Heart left ventricle (tissue), 16 donors: ENCODE data around the gene ZNF275. TPM values are rescaled to one million over a fixed set of nuclear protein-coding genes. Genes with fewer than 3 reads are reported as not detected.

ENCODE experiments used
- ATAC-seq, 4 donors: fragments of 200-7000 bp; cut with Tn5 transposase; one replicate each; pipeline ENCODE4 v1.9.1; 2020 to 2022; ENCODE audit warnings: moderate library complexity in 4 of 4, mild to moderate bottlenecking in 3 of 4, moderate number of reproducible peaks in 1 of 4
- DNase-seq, 5 donors: peaks; one replicate each; pipeline ENCODE4 v3.0.0-alpha.2; 2020
- H3K27ac ChIP-seq, 12 donors: fragments of 200-600 bp; sonication (generic) in 4 of 12; one replicate each; pipeline versions ENCODE4 v1.5.0 to v1.8.0; 2016 to 2022; ENCODE audit warnings: mild to moderate bottlenecking in 2 of 12
- H3K27me3 ChIP-seq, 9 donors: fragments of 200-600 bp; sonication (generic) in 2 of 9; one replicate each; pipeline versions ENCODE4 v1.5.1 to v1.8.0; 2016 to 2022; ENCODE audit warnings: mild to moderate bottlenecking in 3 of 9
- H3K36me3 ChIP-seq, 9 donors: fragments of 200-600 bp; sonication (generic) in 2 of 9; one replicate each; pipeline versions ENCODE4 v1.5.0 to v1.8.0; 2018 to 2022; ENCODE audit warnings: mild to moderate bottlenecking in 2 of 9
- H3K4me1 ChIP-seq, 12 donors: fragments of 200-600 bp; sonication (generic) in 4 of 12; one replicate each; pipeline versions ENCODE4 v1.5.0 to v1.8.0; 2016 to 2022; ENCODE audit warnings: mild to moderate bottlenecking in 3 of 12
- H3K4me3 ChIP-seq, 12 donors: fragments of 200-600 bp; sonication (generic) in 4 of 12; one replicate each; pipeline versions ENCODE4 v1.5.0 to v1.8.0; 2017 to 2022; ENCODE audit warnings: mild to moderate bottlenecking in 9 of 12, moderate library complexity in 4 of 12
- H3K9me3 ChIP-seq, 12 donors: fragments of 200-600 bp; sonication (generic) in 4 of 12; one replicate each; pipeline versions ENCODE4 v1.5.0 to v1.8.0; 2016 to 2022; ENCODE audit warnings: mild to moderate bottlenecking in 1 of 12
- POLR2A ChIP-seq, 2 donors: fragments of 450-650 bp; IDR thresholded peaks; one replicate each; pipeline ENCODE4 v1.6.1; 2017; ENCODE audit warnings: antibody characterized with exemption in 2 of 2, mild to moderate bottlenecking in 2 of 2, moderate library complexity in 2 of 2
- WGBS, 4 donors: extraction: QIAGEN DNeasy Blood & Tissue Kit in 2 of 4; methylation state at CpG; one replicate each; pipeline versions ENCODE4 v1.1.5 to v1.1.7; 2013 to 2018; 5-methylcytosine and 5-hydroxymethylcytosine counted together
- intact Hi-C, 10 donors: fragments of 100-400 bp; cut with DNase I; formaldehyde crosslinking; loops; one replicate each; pipeline versions ENCODE4 v1.11.1 to v1.14.2; 2022
- polyA plus RNA-seq, 2 donors: library from polyadenylated mRNA; stranded (reverse); fragments of 200-250 nt; gene quantifications; one replicate each; pipeline ENCODE4 v1.2.3, GENCODE V29; 2013
- total RNA-seq, 9 donors: library from RNA; depleted of rRNA in 2 of 9; stranded (reverse); fragments of >200 nt in 2 of 9; fragmentation: NEBNext Ultra II Directional in 3 of 9; extraction: Animal tissue kit (Norgen Biotek cat#: 25700) in 3 of 9; gene quantifications; one replicate each; pipeline versions ENCODE4 v1.1.0 to v1.2.4, GENCODE V29; 2016 to 2023
- TF ChIP-seq, protein P1 (sequence below), 12 donors: fragments of 200-600 bp; sonication (generic) in 4 of 12; IDR thresholded peaks; one replicate each; pipeline versions ENCODE4 v1.5.0 to v1.8.0; 2018 to 2022; ENCODE audit warnings: antibody characterized with exemption in 12 of 12, mild to moderate bottlenecking in 5 of 12
- donor health status: ischemic (EF 13 %, LVEDD 7.1; RV severe dilation, severe dysfunction).
- donor health status: healthy with polysubstance abuse.
- donor health status: DM: no; HTN: yes; CAD: no.
- donor health status: DM: no; HTN: no; CAD: no.
- donor health status: ischemic (EF 25% LVEDD 6.9; RV normal size, moderate dysfunction).
- donor health status: ischemic (EF 25% LVEDD 5.7; RV mildly dilated, moderate dysfunction).
- donor health status: healthy.
- donor health status: DM: yes; HTN: yes; CAD: no.
- donor health status: ischemic (EF 35%, LVEDD 5.7; RV mildly dilated, moderate dysfunction).
- donor health status: nonischemic (EF 11% LVEDD 7.7; RV severe dilation, severe dysfunction).
- donor health status: DM: yes; HTN: yes; CAD: no.
- donor health status: PGD.
- donor health status: ischemic (EF 29% LVEDD 5.4; RV normal size, mild dysfunction).
- donor health status: nonischemic (EF 23%, LVEDD 6.1; RV moderate dilation, normal function).

Gene ZNF275
- total and polyA plus RNA-seq, 11 donors: 2.1 to 8.6 (median 7.8) TPM

DNA sequence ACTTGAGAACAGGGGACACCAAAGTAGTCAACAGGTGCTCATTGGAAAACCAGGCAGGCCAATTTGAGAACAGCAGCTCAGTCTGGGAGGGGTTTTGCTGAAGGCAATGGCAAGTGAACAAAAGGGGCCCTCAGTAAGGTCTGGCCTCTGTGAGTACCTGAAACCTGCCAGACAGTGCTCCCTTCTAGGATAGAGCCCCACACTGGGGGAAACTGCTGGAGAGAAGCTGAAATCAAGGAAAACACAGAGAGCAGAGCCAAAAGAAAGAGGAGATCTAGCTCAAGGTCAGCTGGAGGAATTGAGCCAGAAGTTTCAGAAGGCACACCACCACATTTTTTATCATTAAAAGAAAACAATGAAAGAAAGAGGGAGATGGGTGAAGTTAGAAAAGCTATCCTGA, 39.0 kb downstream of the ZNF275 start:
- Histone ChIP-seq H3K27ac (no peak overlapping the region), H3K4me1 (no peaks in the 10 kb centered on the region), H3K4me3 (no peak overlapping the region), H3K9me3 (no peaks in the 10 kb centered on the region), H3K36me3 (no peaks in the 10 kb centered on the region), H3K27me3 (peaks cover 0 to 32% (median 0%) of the 10 kb centered on the region in 9 donors)
- TF ChIP-seq, protein P1, sequence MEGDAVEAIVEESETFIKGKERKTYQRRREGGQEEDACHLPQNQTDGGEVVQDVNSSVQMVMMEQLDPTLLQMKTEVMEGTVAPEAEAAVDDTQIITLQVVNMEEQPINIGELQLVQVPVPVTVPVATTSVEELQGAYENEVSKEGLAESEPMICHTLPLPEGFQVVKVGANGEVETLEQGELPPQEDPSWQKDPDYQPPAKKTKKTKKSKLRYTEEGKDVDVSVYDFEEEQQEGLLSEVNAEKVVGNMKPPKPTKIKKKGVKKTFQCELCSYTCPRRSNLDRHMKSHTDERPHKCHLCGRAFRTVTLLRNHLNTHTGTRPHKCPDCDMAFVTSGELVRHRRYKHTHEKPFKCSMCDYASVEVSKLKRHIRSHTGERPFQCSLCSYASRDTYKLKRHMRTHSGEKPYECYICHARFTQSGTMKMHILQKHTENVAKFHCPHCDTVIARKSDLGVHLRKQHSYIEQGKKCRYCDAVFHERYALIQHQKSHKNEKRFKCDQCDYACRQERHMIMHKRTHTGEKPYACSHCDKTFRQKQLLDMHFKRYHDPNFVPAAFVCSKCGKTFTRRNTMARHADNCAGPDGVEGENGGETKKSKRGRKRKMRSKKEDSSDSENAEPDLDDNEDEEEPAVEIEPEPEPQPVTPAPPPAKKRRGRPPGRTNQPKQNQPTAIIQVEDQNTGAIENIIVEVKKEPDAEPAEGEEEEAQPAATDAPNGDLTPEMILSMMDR (IDR thresholded peaks at IDR 0.05): no peak
- TF ChIP-seq POLR2A (IDR thresholded peaks at IDR 0.05): no peak
- DNase-seq (no peak), ATAC-seq (no peak)
- intact Hi-C loops: no loop called here

DNA sequence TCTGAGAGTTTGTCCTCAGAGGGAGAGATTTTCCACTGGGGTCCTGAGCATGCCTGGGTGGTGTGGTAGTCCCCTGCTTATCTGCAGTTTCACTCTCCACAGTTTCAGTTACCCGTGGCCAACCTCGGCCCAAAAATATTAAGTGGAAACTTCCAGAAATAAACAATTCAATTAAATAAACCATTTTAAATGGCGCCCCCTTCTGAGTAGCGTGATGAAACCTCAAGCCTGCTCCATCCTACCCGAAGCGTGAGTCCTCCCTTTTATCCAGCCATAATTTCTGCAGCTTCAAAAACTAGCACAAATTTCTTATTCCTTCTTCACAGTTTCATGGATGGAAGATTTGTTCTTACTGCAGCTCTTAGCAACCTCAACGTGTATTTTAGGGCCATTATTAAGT, 40.5 kb downstream of the ZNF275 start:
- Histone ChIP-seq H3K4me1 (no peaks in the 10 kb centered on the region), H3K4me3 (no peak overlapping the region), H3K9me3 (peaks cover 0 to 8% (median 0%) of the 10 kb centered on the region in 12 donors), H3K27me3 (peaks cover 0 to 28% (median 0%) of the 10 kb centered on the region in 9 donors), H3K27ac (no peak overlapping the region), H3K36me3 (no peaks in the 10 kb centered on the region)
- no peak for DNase-seq
- no peak for ATAC-seq
- TF ChIP-seq POLR2A (IDR thresholded peaks at IDR 0.05): no peak
- TF ChIP-seq, protein P1 (IDR thresholded peaks at IDR 0.05): no peak
- intact Hi-C loops: no loop called here
- WGBS, 4 donors: 62 to 75% (median 65%) methylated on average over 7 of the region's 7 CpGs

DNA sequence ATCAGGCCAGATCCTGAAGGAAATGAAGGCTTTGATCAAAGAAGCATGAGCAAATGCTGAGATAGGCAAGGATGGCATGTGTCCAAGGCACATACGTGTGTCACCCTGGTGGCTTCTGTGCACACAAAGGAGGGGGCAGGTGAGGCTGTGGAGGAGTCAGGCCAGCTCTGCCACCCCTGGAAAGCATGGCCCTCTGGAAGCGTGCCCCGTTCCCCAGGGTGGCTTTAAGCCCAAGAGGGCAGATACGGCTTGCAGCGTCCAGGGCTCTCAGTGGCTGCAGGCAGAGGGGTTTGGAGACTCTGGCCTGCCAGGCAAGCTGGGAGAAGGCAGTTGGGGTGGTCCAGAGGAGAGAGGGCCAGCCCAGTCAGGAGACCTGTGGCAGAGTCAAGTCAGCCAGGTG, 41.6 kb downstream of the ZNF275 start:
- Histone ChIP-seq H3K27ac (no peak overlapping the region), H3K4me3 (no peak overlapping the region), H3K27me3 (peaks cover 0 to 22% (median 0%) of the 10 kb centered on the region in 9 donors), H3K9me3 (peaks cover 0 to 8% (median 0%) of the 10 kb centered on the region in 12 donors), H3K36me3 (no peaks in the 10 kb centered on the region), H3K4me1 (no peaks in the 10 kb centered on the region)
- intact Hi-C loops: no loop called here
- WGBS, 4 donors: 53 to 67% (median 63%) methylated on average over 3 to 5 of the region's 5 CpGs
- no peak for DNase-seq
- TF ChIP-seq, protein P1 (IDR thresholded peaks at IDR 0.05): no peak
- TF ChIP-seq POLR2A (IDR thresholded peaks at IDR 0.05): no peak
- no peak for ATAC-seq

DNA sequence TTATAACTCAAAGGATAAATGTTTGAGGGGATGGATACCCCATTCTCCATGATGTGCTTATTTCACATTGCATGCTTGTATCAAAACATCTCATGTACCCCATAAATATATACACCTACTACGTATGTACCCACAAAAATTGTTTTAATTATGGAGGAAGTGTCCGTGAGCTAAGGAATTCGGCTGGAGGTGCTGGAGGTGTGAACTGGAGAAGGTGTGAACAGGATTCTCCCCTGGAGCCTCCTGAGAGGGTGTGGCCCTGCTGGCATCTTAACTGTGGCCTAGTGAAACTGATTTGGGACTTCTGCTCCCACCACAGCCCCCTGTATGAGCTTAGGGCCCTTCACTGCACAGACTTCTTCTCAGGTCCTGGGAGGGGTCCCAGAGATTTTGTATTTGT, 43.8 kb downstream of the ZNF275 start:
- no peak for ATAC-seq
- H3K27ac ChIP-seq: no peak overlapping the region
- 74 to 85% (median 83%) methylated on average over 3 of the region's 3 CpGs for WGBS, 4 donors
- H3K27me3 ChIP-seq: peaks cover 0 to 16% (median 0%) of the 10 kb centered on the region in 9 donors
- no peaks in the 10 kb centered on the region for H3K36me3 ChIP-seq
- H3K4me1 ChIP-seq: peaks cover 0 to 7% (median 0%) of the 10 kb centered on the region in 12 donors
- DNase-seq: no peak
- TF ChIP-seq, protein P1 (IDR thresholded peaks at IDR 0.05): no peak
- TF ChIP-seq POLR2A (IDR thresholded peaks at IDR 0.05): no peak
- no peak overlapping the region for H3K4me3 ChIP-seq
- intact Hi-C loops: no loop called here
- peaks cover 0 to 8% (median 0%) of the 10 kb centered on the region in 12 donors for H3K9me3 ChIP-seq
